WTC11 (cell line): Measurements from ENCODE around the gene NCOA3.

ENCODE experiments used
- IRF1 ChIP-seq: sonication (generic); formaldehyde crosslinking; IDR thresholded peaks from 2 replicates; pipeline ENCODE4 v1.8.0; 2023; ENCODE audit warnings: missing genetic modification reagents
- PREB ChIP-seq: sonication (generic); formaldehyde crosslinking; IDR thresholded peaks from 2 replicates; pipeline ENCODE4 v1.8.1; 2022; ENCODE audit warnings: mild to moderate bottlenecking, missing genetic modification reagents, moderate library complexity, borderline replicate concordance
- ZNF138 ChIP-seq: sonication (generic); formaldehyde crosslinking; conservative IDR thresholded peaks from 2 replicates; pipeline ENCODE4 v1.8.1; 2022; ENCODE audit warnings: mild to moderate bottlenecking, moderate library complexity, missing genetic modification reagents
- ZNF232 ChIP-seq: sonication (generic); formaldehyde crosslinking; IDR thresholded peaks from 2 replicates; pipeline ENCODE4 v1.8.0; 2022; ENCODE audit warnings: mild to moderate bottlenecking, missing genetic modification reagents

GRCh38 chr20:47551222-47551621, 49.5 kb downstream of the NCOA3 start:
- TF ChIP-seq PREB (CRISPR knock-in tag) (no peak), ZNF138 (CRISPR knock-in tag) (no peak), ZNF232 (CRISPR knock-in tag) (no peak), IRF1 (CRISPR knock-in tag) (no peak)
